Measurements from ENCODE around the gene GPR17.

The GPR17 gene

DNA sequence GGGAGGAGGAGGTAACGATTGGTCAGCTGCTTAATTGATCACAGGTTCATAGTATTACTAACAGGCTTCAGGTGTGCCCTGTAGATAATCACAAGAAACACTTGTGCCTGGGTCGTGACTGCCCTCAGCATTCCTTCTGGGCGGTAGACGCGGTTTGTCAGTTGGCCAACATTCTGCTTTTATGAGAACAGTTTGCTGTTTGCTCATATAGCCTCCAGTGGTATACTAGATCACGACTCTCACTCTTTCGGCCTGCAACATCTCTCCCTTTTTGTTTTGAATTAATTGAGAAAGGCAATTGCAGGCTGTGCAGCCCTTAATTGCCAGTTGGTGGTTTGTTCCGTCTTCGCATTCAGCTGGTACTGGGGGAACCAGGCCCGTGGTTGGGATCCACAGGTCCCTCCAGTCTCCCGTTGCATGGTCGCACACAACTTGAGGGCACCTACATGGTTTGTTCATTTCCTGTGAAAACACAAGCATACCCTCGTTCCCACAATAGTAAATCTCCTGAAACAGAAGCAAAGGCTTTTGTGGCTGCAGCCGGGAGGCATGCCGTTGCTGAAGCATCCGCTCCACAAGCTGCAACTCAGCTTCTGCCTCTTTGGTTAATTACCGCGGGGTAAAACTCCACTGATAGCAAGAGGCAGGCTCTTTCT lies 30.3 kb upstream of the GPR17 start:
- no peak for TF ChIP-seq ZNF565 (CRISPR knock-in tag; conservative IDR thresholded peaks at IDR 0.05; ENCODE audit: low read depth)
- ATAC-seq = no peak

DNA sequence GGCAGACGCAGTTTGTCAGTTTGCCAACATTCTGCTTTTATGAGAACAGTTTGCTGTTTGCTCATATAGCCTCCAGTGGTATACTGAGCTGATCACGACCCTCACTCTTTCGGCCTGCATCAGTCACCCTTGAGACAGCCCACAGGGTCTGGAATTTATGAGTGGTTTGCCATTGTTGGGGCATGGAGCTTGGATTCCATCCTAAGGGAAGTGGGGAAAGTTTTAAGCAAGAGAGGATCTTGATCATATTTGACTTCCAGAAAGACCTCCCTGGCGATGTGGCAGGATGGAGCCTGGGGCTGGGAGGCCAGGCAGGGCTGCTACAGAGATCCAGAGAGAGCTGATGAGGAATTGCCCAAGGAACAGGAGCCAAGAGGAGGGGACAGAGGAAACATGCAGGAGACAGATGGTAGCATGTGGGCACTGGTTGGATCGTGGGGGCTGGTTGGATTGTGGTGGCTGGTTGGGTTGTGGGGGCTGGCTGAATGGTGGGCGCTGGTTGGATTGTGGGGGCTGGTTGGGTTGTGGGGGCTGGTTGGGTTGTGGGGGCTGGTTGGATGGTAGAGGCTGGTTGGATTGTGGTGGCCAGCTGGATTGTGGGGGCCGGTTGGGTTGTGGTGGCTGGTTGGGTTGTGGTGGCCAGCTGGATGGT lies 27.3 kb upstream of the GPR17 start:
- TF ChIP-seq, protein P1, sequence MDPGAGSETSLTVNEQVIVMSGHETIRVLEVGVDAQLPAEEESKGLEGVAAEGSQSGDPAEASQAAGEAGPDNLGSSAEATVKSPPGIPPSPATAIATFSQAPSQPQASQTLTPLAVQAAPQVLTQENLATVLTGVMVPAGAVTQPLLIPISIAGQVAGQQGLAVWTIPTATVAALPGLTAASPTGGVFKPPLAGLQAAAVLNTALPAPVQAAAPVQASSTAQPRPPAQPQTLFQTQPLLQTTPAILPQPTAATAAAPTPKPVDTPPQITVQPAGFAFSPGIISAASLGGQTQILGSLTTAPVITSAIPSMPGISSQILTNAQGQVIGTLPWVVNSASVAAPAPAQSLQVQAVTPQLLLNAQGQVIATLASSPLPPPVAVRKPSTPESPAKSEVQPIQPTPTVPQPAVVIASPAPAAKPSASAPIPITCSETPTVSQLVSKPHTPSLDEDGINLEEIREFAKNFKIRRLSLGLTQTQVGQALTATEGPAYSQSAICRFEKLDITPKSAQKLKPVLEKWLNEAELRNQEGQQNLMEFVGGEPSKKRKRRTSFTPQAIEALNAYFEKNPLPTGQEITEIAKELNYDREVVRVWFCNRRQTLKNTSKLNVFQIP (CRISPR knock-in tag; IDR thresholded peaks at IDR 0.05; ENCODE audit: borderline replicate concordance, low read depth) = no peak
- no peak for TF ChIP-seq ZFP30 (CRISPR knock-in tag; IDR thresholded peaks at IDR 0.05)
- TF ChIP-seq, protein P2, sequence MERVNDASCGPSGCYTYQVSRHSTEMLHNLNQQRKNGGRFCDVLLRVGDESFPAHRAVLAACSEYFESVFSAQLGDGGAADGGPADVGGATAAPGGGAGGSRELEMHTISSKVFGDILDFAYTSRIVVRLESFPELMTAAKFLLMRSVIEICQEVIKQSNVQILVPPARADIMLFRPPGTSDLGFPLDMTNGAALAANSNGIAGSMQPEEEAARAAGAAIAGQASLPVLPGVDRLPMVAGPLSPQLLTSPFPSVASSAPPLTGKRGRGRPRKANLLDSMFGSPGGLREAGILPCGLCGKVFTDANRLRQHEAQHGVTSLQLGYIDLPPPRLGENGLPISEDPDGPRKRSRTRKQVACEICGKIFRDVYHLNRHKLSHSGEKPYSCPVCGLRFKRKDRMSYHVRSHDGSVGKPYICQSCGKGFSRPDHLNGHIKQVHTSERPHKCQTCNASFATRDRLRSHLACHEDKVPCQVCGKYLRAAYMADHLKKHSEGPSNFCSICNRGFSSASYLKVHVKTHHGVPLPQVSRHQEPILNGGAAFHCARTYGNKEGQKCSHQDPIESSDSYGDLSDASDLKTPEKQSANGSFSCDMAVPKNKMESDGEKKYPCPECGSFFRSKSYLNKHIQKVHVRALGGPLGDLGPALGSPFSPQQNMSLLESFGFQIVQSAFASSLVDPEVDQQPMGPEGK (CRISPR knock-in tag; IDR thresholded peaks at IDR 0.05; ENCODE audit: borderline replicate concordance) = no peak
- no peak for TF ChIP-seq ISL1 (CRISPR knock-in tag; IDR thresholded peaks at IDR 0.05)
- ATAC-seq = no peak

DNA sequence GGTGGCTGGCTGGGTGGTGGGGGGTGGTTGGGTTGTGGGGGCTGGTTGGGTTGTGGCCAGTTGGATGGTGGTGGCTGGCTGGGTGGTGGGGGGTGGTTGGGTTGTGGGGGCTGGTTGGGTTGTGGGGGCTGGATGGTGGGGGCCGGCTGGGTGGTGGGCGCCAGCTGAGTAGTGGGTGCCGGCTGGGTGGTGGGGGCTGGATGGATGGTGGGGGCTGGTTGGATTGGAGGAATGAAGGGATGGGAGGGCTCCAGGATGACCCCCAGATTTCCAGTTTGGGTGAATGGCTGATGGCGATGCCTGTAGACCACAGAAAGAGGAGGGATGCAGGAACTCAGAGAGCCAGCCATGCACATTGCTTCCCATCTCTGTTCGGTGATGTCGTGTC lies 26.8 kb upstream of the GPR17 start:
- ATAC-seq = no peak
- TF ChIP-seq, protein P3, sequence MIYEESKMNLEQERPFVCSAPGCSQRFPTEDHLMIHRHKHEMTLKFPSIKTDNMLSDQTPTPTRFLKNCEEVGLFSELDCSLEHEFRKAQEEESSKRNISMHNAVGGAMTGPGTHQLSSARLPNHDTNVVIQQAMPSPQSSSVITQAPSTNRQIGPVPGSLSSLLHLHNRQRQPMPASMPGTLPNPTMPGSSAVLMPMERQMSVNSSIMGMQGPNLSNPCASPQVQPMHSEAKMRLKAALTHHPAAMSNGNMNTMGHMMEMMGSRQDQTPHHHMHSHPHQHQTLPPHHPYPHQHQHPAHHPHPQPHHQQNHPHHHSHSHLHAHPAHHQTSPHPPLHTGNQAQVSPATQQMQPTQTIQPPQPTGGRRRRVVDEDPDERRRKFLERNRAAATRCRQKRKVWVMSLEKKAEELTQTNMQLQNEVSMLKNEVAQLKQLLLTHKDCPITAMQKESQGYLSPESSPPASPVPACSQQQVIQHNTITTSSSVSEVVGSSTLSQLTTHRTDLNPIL (CRISPR knock-in tag; IDR thresholded peaks at IDR 0.05; ENCODE audit: low read depth) = no peak
- no peak for TF ChIP-seq TCF4 (CRISPR knock-in tag; IDR thresholded peaks at IDR 0.05; ENCODE audit: borderline replicate concordance)
- no peak for TF ChIP-seq BACH2 (CRISPR knock-in tag; IDR thresholded peaks at IDR 0.05; ENCODE audit: borderline replicate concordance)
- TF ChIP-seq ZFP3 (CRISPR knock-in tag; IDR thresholded peaks at IDR 0.05) = no peak
- TF ChIP-seq ZNF565 (CRISPR knock-in tag; conservative IDR thresholded peaks at IDR 0.05; ENCODE audit: low read depth) = no peak
- no peak for TF ChIP-seq PPARA (CRISPR knock-in tag; IDR thresholded peaks at IDR 0.05; ENCODE audit: borderline replicate concordance)

DNA sequence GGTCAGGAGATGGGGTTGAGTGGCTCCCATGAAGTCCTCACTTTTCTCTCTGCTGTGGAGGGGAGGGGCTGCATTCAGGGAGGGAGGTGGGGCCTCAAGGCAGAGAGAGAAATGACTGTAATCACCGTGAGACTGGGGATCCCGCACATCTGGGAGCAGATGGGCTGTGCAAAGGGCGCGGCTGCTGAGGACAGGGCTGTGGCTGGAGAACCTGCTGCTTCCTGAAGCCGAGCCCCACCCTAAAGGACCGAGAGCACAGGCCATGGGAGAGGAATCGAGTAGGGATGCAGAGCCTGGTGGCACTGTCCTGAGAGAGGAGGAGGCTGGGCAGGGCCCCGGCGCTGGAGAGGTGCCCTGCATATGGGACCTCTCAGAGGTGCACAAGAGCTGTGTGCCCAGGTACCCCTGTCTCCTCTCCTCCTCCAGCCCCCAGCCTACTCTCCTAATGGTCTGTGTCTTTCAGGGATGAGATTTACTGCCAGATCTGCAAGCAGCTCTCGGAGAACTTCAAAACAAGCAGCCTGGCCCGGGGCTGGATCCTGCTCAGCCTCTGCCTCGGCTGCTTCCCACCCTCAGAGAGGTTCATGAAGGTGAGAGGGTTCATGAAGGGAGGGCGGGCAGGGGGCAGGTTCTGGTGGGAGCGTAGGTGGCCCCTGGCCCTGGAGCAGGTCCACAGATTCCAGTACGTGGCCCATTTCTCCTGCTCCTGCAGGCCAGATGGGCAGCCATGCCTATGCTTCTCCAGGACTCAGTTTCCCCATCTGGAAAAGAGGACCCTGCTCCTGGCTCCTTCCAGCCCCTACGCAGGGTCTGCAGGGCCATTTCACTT lies 25.9 kb upstream of the GPR17 start:
- TF ChIP-seq BACH2 (CRISPR knock-in tag; IDR thresholded peaks at IDR 0.05; ENCODE audit: borderline replicate concordance) = no peak
- no peak for TF ChIP-seq ARNTL (CRISPR knock-in tag; IDR thresholded peaks at IDR 0.05; ENCODE audit: borderline replicate concordance, low read depth)
- TF ChIP-seq CSDC2 (CRISPR knock-in tag; IDR thresholded peaks at IDR 0.05) = no peak
- TF ChIP-seq OSR1 (CRISPR knock-in tag; IDR thresholded peaks at IDR 0.05) = no peak
- TF ChIP-seq RARB (CRISPR knock-in tag; IDR thresholded peaks at IDR 0.05) = no peak
- no peak for TF ChIP-seq ZFP3 (CRISPR knock-in tag; IDR thresholded peaks at IDR 0.05)
- ATAC-seq = no peak

DNA sequence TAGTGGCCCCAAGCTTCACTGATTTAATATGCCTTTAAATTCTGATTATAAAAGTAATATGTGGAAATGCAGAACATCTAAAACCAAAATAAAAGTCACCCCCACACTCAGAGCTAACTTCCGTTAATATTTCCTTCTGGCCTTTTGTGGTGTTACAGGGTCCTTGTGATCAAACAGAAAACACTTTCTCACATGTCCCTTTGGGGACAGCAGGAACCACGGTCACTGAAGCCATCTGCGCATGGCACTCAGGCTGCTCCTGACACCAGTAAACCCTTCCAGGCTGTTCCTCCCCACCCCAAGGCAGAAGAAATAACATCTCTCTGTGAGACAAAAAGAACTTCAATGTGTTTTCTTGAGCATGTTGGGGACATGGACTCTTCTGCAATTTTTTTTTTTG lies 25.1 kb upstream of the GPR17 start:
- ATAC-seq = no peak
- TF ChIP-seq RARB (CRISPR knock-in tag; IDR thresholded peaks at IDR 0.05) (no peak), ZC3H10 (CRISPR knock-in tag; IDR thresholded peaks at IDR 0.05) (no peak), ESRRG (CRISPR knock-in tag; IDR thresholded peaks at IDR 0.05) (no peak), GLIS3 (CRISPR knock-in tag; IDR thresholded peaks at IDR 0.05) (no peak), TOX (CRISPR knock-in tag; IDR thresholded peaks at IDR 0.05; ENCODE audit: borderline replicate concordance) (no peak)
- TF ChIP-seq, protein P4, sequence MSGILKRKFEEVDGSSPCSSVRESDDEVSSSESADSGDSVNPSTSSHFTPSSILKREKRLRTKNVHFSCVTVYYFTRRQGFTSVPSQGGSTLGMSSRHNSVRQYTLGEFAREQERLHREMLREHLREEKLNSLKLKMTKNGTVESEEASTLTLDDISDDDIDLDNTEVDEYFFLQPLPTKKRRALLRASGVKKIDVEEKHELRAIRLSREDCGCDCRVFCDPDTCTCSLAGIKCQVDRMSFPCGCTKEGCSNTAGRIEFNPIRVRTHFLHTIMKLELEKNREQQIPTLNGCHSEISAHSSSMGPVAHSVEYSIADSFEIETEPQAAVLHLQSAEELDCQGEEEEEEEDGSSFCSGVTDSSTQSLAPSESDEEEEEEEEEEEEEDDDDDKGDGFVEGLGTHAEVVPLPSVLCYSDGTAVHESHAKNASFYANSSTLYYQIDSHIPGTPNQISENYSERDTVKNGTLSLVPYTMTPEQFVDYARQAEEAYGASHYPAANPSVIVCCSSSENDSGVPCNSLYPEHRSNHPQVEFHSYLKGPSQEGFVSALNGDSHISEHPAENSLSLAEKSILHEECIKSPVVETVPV (CRISPR knock-in tag; IDR thresholded peaks at IDR 0.05) = no peak
- TF ChIP-seq, protein P5, sequence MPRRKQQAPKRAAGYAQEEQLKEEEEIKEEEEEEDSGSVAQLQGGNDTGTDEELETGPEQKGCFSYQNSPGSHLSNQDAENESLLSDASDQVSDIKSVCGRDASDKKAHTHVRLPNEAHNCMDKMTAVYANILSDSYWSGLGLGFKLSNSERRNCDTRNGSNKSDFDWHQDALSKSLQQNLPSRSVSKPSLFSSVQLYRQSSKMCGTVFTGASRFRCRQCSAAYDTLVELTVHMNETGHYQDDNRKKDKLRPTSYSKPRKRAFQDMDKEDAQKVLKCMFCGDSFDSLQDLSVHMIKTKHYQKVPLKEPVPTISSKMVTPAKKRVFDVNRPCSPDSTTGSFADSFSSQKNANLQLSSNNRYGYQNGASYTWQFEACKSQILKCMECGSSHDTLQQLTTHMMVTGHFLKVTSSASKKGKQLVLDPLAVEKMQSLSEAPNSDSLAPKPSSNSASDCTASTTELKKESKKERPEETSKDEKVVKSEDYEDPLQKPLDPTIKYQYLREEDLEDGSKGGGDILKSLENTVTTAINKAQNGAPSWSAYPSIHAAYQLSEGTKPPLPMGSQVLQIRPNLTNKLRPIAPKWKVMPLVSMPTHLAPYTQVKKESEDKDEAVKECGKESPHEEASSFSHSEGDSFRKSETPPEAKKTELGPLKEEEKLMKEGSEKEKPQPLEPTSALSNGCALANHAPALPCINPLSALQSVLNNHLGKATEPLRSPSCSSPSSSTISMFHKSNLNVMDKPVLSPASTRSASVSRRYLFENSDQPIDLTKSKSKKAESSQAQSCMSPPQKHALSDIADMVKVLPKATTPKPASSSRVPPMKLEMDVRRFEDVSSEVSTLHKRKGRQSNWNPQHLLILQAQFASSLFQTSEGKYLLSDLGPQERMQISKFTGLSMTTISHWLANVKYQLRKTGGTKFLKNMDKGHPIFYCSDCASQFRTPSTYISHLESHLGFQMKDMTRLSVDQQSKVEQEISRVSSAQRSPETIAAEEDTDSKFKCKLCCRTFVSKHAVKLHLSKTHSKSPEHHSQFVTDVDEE (CRISPR knock-in tag; IDR thresholded peaks at IDR 0.05) = no peak
- TF ChIP-seq, protein P1 (CRISPR knock-in tag; IDR thresholded peaks at IDR 0.05; ENCODE audit: borderline replicate concordance, low read depth) = no peak

All from SK-N-SH treated with all-trans-retinoic acid at 6 μM for 48 hours (cell line).